ENCODE results near the gene TBL1X.

The TBL1X gene

DNA sequence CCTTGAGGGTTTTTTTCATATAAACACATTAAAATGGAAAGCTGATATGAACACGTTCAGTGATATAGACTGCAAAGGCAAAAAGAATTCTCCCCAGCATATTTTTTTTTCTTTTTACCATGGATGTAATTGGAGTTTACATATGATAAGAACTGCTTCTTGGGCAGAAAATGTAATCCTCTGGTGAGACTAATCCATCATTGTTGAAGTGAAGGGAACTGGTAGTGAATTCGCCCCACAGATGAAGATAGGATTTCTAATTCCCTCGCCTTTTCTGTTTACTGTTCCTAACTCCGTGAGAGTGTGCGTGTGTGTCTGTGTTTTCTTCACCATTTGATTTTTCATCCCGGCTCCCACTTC lies 211.9 kb downstream of the TBL1X start:
- no peak for DNase-seq

- DNase-seq = peak; percentile 17
Measured at GRCh38 chrX:9677098-9677739, 212.4 kb downstream of the TBL1X start.

DNA sequence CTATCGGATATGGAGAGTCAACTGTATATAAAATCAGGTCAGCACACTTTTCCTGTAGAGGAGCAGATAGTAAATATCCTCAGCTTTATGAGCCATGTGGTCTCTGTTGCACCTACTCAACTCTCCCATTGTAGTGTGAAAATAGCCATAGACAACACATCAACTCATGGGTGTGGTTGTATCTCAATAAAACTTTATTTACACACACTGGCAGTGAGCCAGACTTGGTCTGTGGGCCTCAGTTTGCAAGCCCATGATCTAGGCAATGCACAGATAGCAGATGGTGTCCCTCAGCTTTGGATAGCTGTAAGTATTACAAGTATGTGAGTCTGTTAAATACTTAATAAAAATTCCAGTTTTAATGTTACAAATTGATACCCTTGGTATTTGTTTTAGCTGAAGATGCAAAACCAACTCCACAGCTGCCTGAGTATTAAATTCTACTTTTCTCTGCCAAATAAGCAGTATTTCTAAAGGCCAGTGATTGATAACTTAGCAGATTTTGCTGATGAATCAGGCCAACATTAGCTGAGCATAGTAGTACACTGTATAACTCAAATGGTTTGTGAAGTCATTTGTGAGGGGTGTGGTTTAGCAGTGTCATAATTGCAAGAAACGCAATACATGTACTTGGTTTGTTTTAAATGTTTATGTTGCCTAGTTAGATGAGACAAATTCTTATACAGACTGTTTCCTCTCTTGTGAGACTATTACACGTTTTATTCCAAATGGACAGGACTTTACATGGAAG lies 213.5 kb downstream of the TBL1X start:
- DNase-seq = no peak

DNA sequence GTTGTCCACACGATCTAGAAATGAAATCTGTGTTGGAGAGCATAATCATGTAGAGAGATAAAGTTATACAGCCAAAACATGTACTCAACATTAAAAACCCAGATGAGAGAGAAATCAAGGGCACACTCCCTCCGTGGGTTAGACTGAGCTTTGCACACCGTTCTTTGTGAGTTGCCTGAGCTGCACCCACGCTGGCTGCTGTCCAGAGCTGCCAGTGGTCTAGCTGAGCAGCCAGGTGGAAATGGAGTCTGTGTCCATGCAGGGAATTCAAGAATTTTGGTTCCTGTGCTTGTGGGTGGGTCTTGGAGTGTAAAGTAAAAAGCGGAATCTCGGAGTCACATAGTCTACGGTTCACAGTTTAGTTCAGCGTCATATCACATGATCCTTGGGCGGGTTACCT lies 216.2 kb downstream of the TBL1X start:
- DNase-seq = no peak

DNA sequence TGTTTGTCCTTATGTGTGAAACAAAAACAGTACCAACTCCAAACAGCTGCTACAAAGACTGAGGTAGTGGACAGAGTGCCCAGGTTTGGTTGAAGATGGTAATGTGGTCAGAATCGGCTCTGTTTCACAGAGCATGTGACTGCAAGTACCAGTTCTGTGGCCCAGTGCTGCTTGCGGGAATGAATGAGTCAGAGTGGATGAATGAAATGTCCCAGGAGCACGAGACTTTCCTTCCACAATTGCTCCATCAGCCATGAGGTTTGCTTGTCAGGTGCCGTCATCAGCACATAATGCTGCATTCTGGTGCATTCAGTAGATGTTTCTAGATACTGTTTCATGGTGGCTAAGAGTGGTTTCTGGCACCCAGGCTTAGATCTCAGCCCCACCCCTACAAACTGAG lies 216.6 kb downstream of the TBL1X start:
- DNase-seq = no peak

- DNase-seq = no peak
Measured at GRCh38 chrX:9682456-9682855, 217.6 kb downstream of the TBL1X start.

DNA sequence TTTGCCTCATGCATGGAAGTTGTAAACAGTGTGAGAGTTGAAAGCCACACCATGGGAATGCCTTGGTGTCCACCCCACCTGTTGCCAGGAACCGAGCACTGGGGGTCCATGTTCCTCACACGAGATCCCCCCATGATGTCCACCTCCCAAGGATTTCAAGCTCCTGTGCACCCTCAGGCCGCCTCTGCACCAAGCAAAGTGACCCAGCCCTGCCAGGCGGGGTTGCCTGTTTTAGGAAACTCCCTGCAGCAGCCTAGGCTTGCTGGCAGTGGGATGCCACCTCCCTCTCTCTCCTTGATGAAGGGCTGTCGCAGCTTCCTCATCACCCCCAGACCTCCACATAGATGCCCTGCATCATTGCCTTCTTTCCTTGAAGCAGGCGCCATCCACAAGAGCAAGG lies 218.0 kb downstream of the TBL1X start:
- no peak for DNase-seq

DNA sequence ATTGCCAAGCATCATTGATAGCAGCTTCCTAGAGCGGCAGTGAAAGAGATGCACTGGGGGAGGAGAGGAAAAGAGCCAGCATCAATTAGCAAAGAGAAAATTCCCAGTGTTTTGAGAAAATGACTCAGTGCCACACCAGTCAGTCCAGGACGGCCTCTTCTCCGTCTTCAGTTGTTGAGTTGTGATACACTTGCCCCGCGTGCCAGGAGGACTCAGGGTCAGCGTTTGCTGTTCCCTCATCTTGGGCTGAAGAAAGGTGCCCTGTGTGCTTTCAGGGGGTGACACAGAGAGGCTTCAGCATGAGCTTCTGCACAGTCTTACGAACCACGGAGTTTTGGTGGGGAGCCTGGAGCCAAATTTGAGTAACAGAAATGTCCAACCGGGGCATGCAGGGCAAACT lies 218.5 kb downstream of the TBL1X start:
- no peak for DNase-seq

DNA sequence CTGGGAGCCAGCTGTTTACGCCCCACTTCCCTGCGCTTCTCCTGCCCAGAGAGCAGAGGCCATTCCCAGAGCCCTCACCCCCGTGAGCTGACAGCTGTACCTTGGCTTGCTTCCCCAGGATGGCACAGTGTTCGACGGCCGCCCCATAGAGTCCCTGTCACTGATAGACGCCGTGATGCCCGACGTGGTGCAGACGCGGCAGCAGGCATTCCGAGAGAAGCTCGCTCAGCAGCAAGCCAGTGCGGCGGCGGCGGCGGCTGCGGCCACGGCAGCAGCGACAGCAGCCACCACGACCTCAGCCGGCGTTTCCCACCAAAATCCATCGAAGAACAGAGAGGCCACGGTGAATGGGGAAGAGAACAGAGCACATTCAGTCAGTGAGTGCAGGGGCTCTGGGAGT lies 223.0 kb downstream of the TBL1X start:
- no peak for DNase-seq

GRCh38 chrX:9688833-9689232 lies 224.0 kb downstream of the TBL1X start:
- no peak for DNase-seq

DNA sequence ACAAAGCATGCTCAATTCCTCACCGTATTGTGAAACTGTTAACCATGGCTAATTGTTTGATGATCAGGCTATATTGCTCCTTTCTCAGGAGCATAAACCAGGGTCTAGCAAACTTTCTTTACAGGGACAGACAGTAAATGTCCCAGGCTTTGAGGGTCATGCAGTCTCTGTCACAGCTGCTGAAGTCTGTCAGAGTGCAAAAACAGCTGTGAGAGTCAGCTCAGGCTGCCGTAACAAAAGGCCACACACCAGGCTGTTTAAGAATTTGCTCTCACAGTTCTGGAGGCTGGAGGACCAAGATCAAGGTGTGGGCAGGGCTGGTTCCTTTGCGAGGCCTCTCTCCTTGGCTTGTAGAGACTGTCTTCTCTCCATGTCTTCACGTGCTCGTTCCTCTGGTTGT lies 225.2 kb downstream of the TBL1X start:
- DNase-seq = no peak

DNA sequence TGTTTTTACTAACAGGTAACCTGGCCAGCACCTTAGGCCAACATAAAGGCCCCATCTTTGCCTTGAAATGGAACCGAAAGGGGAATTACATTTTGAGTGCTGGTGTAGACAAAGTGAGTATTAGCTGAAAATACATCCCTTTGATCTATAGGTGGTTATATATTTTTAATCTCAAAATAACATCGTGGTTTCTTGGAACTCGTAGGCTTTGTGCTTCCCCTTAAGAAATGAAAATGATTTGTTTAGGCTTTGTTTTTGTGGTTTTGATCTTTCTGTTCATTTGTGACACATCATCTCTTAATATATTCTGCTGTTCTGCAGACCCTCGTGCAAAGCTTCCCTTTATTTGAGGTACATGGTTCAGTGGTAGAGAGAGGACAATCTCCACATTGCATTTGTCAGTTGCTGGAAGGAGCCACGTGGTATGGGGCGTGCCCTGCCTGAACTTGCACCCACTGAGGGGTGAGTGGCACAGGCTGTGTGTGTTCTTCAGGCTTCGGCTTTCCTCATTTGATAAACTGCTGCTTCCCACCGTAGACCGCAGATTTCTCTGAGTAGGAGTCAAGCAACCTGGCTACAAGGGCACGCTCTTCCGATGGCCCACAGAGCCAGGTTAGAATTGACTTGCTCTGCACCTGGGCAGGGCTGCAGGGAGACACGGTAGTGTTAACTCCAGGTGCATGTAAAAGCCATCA lies 228.6 kb downstream of the TBL1X start:
- DNase-seq = no peak

GRCh38 chrX:9698576-9698975 lies 233.7 kb downstream of the TBL1X start:
- no peak for DNase-seq

- DNase-seq = no peak
Measured at GRCh38 chrX:9700555-9700954, 235.7 kb downstream of the TBL1X start.

GRCh38 chrX:9701790-9702189 lies 236.9 kb downstream of the TBL1X start:
- no peak for DNase-seq

GRCh38 chrX:9703406-9703805 lies 238.5 kb downstream of the TBL1X start:
- no peak for DNase-seq

GRCh38 chrX:9704876-9705465 lies 240.1 kb downstream of the TBL1X start:
- DNase-seq = no peak

- DNase-seq = no peak
Measured at GRCh38 chrX:9706421-9706820, 241.6 kb downstream of the TBL1X start.

GRCh38 chrX:9707306-9708033 lies 242.6 kb downstream of the TBL1X start:
- no peak for DNase-seq

- DNase-seq = no peak
Measured at GRCh38 chrX:9708086-9708485, 243.2 kb downstream of the TBL1X start.

GRCh38 chrX:9708923-9709553 lies 244.2 kb downstream of the TBL1X start:
- peak; percentile 35 for DNase-seq

GRCh38 chrX:9710332-9710731 lies 245.5 kb downstream of the TBL1X start:
- no peak for DNase-seq

- DNase-seq = no peak
Measured at GRCh38 chrX:9717376-9717775, 252.5 kb downstream of the TBL1X start.
